PC-9 (cell line): ENCODE measurements around the gene DENND1A. TPM values are rescaled to one million over a fixed set of nuclear protein-coding genes. Genes with fewer than 3 reads are reported as not detected.

Source experiments
- BruUV-seq: library from RNA; stranded (reverse); fragments of 400-500 nt; replicated peaks from 2 replicates; lab custom pipeline; 2021; lab: Mats Ljungman, UMichigan
- CTCF ChIA-PET: fragments of 300-600 bp; sonication (Branson Sonifier 250); formaldehyde crosslinking; loops from one replicate; lab custom pipeline; 2022; ENCODE audit warnings: antibody characterized with exemption; lab: Charles Lee
- POLR2A ChIA-PET: fragments of 300-600 bp; sonication (Branson Sonifier 250); formaldehyde crosslinking; loops from one replicate; lab custom pipeline; 2022; ENCODE audit warnings: antibody characterized with exemption; ENCODE audit not compliant: unreplicated experiment; lab: Charles Lee
- DNase-seq, 2 experiments: peaks; one replicate each; pipeline versions ENCODE4 v3.0.0 to v3.0.0-alpha.2; 2015 to 2022; ENCODE audit warnings: mixed read lengths in 1 of 2
- H2AFZ ChIP-seq: fragments of 200-600 bp; sonication (generic); 2 replicates; pipeline ENCODE4 v1.8.1; 2017; ENCODE audit warnings: antibody characterized with exemption
- H3F3A ChIP-seq: fragments of 200-600 bp; sonication (generic); 2 replicates; pipeline ENCODE4 v1.8.1; 2017; ENCODE audit warnings: antibody characterized with exemption, mild to moderate bottlenecking, low read depth; ENCODE audit not compliant: insufficient read depth
- H3K27ac ChIP-seq: fragments of 200-600 bp; sonication (generic); 2 replicates; pipeline ENCODE4 v1.6.1; 2016; ENCODE audit warnings: mixed run types
- H3K27me3 ChIP-seq: fragments of 200-600 bp; sonication (generic); 2 replicates; pipeline ENCODE4 v1.6.1; 2016; ENCODE audit warnings: low read depth, mixed run types; ENCODE audit not compliant: insufficient read depth
- H3K36me3 ChIP-seq: fragments of 200-600 bp; sonication (generic); 2 replicates; pipeline ENCODE4 v1.6.1; 2016; ENCODE audit warnings: low read depth, mixed run types
- H3K4me1 ChIP-seq: fragments of 200-600 bp; sonication (generic); replicated peaks from 2 replicates; pipeline ENCODE4 v1.6.1; 2016; ENCODE audit warnings: mixed run types; ENCODE audit not compliant: insufficient read depth
- H3K4me2 ChIP-seq: fragments of 200-600 bp; sonication (generic); 2 replicates; pipeline ENCODE4 v1.6.1; 2017; ENCODE audit warnings: mixed run types
- H3K4me3 ChIP-seq: fragments of 200-600 bp; sonication (generic); 2 replicates; pipeline ENCODE4 v1.6.1; 2016; ENCODE audit warnings: mixed run types
- H3K79me2 ChIP-seq: fragments of 200-600 bp; sonication (generic); 2 replicates; pipeline ENCODE4 v1.6.1; 2017; ENCODE audit warnings: low read depth, mixed run types
- H3K9me2 ChIP-seq: fragments of 200-600 bp; sonication (generic); 2 replicates; pipeline ENCODE4 v1.8.1; 2017; ENCODE audit warnings: mild to moderate bottlenecking; ENCODE audit not compliant: insufficient read depth
- H3K9me3 ChIP-seq: fragments of 200-600 bp; sonication (generic); 2 replicates; pipeline ENCODE4 v1.8.1; 2016; ENCODE audit warnings: low read depth; ENCODE audit not compliant: insufficient read depth
- H4K20me1 ChIP-seq: fragments of 200-600 bp; sonication (generic); 2 replicates; pipeline ENCODE4 v1.8.1; 2017; ENCODE audit not compliant: insufficient read depth
- EZH2 ChIP-seq: fragments of 200-600 bp; sonication (generic); IDR thresholded peaks from 2 replicates; pipeline ENCODE4 v1.8.0; 2017; ENCODE audit warnings: antibody characterized with exemption, low read depth
- intact Hi-C: fragments of 100-400 bp; cut with micrococcal nuclease; formaldehyde crosslinking; loops from one replicate; pipeline ENCODE4 v1.10.0; 2022; ENCODE audit not compliant: unreplicated experiment
- total RNA-seq: library from RNA; stranded (reverse); gene quantifications from 2 replicates; pipeline ENCODE4 v1.2.3, GENCODE V29; 2021
- TF ChIP-seq, protein P1 (sequence below): fragments of 200-600 bp; sonication (generic); conservative IDR thresholded peaks from 2 replicates; pipeline ENCODE4 v1.6.1; 2017; ENCODE audit warnings: mixed run types, antibody characterized with exemption, mild to moderate bottlenecking, moderate library complexity

DENND1A gene
- total RNA-seq, 1 experiment from 2014 or later: 37.7 TPM

DNA sequence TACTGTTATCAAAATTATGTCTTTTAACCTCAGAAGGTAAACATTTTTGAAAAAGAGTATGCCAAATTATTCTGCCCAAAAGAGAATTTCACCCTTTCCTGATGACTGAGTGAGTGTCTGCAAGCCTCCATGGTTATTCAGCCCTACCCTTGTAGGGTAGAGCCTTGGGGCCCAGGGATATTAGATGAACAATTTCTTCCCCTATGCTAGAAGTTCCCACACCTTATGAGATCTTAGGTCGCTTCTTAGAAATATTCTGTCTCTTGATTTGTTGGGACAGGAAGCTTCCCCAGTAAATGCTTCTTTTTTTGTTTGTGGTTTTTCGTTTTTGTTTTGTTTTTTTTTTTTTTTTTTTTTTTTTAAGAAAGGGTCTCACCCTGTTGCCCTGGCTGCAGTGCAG, 570.8 kb downstream of the DENND1A start:
- peaks cover 21% of the 10 kb centered on the region for H3K27me3 ChIP-seq
- no peaks in the 10 kb centered on the region for H3K79me2 ChIP-seq
- H3K36me3 ChIP-seq: no peaks in the 10 kb centered on the region
- POLR2A ChIA-PET: no interaction called here
- no peaks in the 10 kb centered on the region for H3K9me2 ChIP-seq
- BruUV-seq: no TSS peak
- intact Hi-C loops: loop anchor here (10.0 kb wide), 2 partner anchors 534 to 894 kb away; partner anchors contain the start of gene PDCL
- peaks cover 6% of the 10 kb centered on the region for H3F3A ChIP-seq
- H3K4me1 ChIP-seq: no peaks in the 10 kb centered on the region
- H3K9me3 ChIP-seq: no peaks in the 10 kb centered on the region
- H3K4me2 ChIP-seq: no peak overlapping the region
- no peaks in the 10 kb centered on the region for H4K20me1 ChIP-seq
- H2AFZ ChIP-seq: no peak overlapping the region
- H3K4me3 ChIP-seq: no peak overlapping the region
- no peak for TF ChIP-seq EZH2
- TF ChIP-seq, protein P1, sequence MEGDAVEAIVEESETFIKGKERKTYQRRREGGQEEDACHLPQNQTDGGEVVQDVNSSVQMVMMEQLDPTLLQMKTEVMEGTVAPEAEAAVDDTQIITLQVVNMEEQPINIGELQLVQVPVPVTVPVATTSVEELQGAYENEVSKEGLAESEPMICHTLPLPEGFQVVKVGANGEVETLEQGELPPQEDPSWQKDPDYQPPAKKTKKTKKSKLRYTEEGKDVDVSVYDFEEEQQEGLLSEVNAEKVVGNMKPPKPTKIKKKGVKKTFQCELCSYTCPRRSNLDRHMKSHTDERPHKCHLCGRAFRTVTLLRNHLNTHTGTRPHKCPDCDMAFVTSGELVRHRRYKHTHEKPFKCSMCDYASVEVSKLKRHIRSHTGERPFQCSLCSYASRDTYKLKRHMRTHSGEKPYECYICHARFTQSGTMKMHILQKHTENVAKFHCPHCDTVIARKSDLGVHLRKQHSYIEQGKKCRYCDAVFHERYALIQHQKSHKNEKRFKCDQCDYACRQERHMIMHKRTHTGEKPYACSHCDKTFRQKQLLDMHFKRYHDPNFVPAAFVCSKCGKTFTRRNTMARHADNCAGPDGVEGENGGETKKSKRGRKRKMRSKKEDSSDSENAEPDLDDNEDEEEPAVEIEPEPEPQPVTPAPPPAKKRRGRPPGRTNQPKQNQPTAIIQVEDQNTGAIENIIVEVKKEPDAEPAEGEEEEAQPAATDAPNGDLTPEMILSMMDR: no peak
- no peak for DNase-seq
- CTCF ChIA-PET: no interaction called here
- H3K27ac ChIP-seq: no peak overlapping the region

DNA sequence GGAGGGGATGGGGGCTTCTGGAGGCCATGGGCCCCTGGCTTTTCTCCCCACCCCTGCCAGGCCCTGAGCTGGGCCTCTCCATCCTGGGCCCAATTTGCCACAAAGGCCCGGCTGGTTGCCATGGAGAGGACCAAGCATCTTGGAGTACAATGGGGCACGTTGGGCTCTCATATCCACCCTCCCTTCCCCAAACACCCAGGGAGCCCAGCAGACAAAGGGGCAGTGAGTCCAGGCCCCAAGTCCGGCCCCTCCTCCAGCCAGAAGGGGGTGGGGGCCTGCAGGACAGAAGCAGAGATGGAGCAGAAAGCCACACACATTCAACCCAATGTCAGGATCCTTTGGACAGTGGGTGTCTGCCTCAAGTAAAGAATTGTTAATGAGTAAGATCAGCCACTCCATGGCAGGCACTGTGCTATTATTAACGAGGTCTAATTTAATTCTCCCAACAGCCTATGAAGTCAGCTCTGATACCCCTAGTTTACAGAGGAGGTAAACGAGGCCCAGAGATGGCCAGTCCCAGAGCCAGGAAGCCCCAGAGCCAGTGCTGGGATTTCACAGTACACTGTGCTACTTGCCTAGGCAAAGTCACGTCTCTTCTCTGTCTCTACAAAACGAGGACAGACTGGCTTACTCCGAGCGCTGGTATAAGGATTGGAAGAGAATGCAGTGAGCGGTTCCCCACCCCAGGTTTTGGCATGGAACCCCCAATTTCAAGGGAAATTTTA, 571.6 kb downstream of the DENND1A start:
- Histone ChIP-seq H3K27ac (no peak overlapping the region), H2AFZ (no peak overlapping the region), H4K20me1 (no peaks in the 10 kb centered on the region), H3K4me1 (no peaks in the 10 kb centered on the region), H3K36me3 (no peaks in the 10 kb centered on the region), H3K9me3 (no peaks in the 10 kb centered on the region), H3K27me3 (peaks cover 18% of the 10 kb centered on the region), H3K9me2 (no peaks in the 10 kb centered on the region), H3K79me2 (no peaks in the 10 kb centered on the region), H3F3A (peaks cover 6% of the 10 kb centered on the region), H3K4me2 (no peak overlapping the region), H3K4me3 (no peak overlapping the region)
- DNase-seq: no peak
- no TSS peak for BruUV-seq
- POLR2A ChIA-PET: no interaction called here
- CTCF ChIA-PET: no interaction called here
- TF ChIP-seq, protein P1: no peak
- no peak for TF ChIP-seq EZH2
- intact Hi-C loops: loop anchor here (10.0 kb wide), 2 partner anchors 534 to 894 kb away; partner anchors contain the start of gene PDCL

DNA sequence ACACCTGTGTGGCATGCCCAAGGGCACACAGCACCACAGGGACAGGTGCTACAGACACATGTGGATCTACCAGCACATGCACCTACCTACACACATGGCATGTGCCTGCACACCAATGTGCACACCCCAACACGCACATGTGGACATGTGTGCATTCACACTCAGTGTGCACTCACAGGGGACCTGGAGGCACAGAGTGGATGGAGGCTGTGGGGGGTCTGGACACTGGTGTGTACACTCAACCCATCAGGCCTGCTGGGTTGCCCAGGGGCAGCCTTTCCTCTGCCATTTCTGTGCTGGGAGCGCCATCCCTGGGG, 572.2 kb downstream of the DENND1A start:
- peaks cover 6% of the 10 kb centered on the region for H3F3A ChIP-seq
- H2AFZ ChIP-seq: no peak overlapping the region
- CTCF ChIA-PET: no interaction called here
- no peak overlapping the region for H3K4me3 ChIP-seq
- no peak for DNase-seq
- H3K36me3 ChIP-seq: no peaks in the 10 kb centered on the region
- H3K27me3 ChIP-seq: peaks cover 17% of the 10 kb centered on the region; the same call in 1 of the 2 replicates
- POLR2A ChIA-PET: no interaction called here
- H3K79me2 ChIP-seq: no peaks in the 10 kb centered on the region
- H3K27ac ChIP-seq: no peak overlapping the region
- no peaks in the 10 kb centered on the region for H3K9me2 ChIP-seq
- no peaks in the 10 kb centered on the region for H3K9me3 ChIP-seq
- H3K4me1 ChIP-seq: no peaks in the 10 kb centered on the region
- intact Hi-C loops: loop anchor here (10.0 kb wide), 2 partner anchors 533 to 893 kb away; partner anchors contain the start of gene PDCL
- TF ChIP-seq, protein P1: no peak
- TF ChIP-seq EZH2: no peak
- no TSS peak for BruUV-seq
- no peaks in the 10 kb centered on the region for H4K20me1 ChIP-seq
- H3K4me2 ChIP-seq: no peak overlapping the region
